ENCODE results near the gene TNFAIP3.
A peak's percentile ranks its signal among the peaks of the same experiment; 100 is the strongest.

TNFAIP3 gene

DNA sequence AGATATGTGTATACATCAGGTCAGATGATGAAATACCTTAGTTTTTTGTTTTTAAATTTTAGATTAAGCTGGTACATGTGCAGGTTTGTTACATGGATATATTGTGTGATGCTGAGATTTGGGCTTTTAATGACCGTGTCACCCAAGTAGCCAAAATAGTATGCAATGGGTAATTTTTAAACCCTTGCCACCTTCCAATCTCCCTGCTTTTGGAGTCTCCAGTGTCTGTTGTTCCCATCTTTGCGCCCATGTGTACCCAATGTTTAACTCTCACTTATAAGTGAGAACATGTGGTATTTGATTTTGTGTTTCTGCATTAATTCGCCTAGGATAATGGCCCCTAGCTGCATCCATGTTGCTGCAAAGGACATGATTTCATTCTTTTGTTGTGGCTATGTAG is 45.8 kb downstream of the TNFAIP3 start:
- in situ Hi-C loops (cut with MboI; ENCODE audit: low sequenced_read_pairs), result no loop called here
- Histone ChIP-seq H3K27me3 (ENCODE audit: low read depth) (peaks cover 21% of the 10 kb centered on the region), H3K4me3 (no peak overlapping the region), H3K9me3 (no peaks in the 10 kb centered on the region), H3K4me1 (no peaks in the 10 kb centered on the region), H3K36me3 (replicated peaks) (no peaks in the 10 kb centered on the region)
- DNase-seq (ENCODE audit: low spot score in 2 of 2), result no peak

DNA sequence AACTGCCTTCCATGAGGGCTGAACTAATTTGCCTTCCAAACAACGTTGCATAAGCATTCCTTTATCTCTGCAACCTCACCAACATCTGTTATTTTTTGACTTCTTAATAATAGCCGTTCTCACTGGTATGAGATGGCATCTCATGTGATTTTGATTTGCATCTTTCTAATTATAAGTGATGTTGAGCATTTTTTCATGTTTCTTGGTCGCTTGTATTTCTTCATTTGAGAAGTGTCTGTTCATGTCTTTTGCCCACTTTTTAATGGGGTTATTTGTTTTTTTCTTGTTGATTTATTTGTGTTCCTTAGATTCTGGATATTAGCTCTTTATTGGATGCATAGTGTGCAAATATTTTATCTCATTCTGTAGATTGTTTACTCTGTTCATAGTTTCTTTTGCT is 46.4 kb downstream of the TNFAIP3 start:
- in situ Hi-C loops (cut with MboI; ENCODE audit: low sequenced_read_pairs), result no loop called here
- peaks cover 21% of the 10 kb centered on the region for H3K27me3 ChIP-seq (ENCODE audit: low read depth)
- no peak for DNase-seq (ENCODE audit: low spot score in 2 of 2)
- H3K4me3 ChIP-seq, result no peak overlapping the region
- H3K36me3 ChIP-seq (replicated peaks), result no peaks in the 10 kb centered on the region
- no peaks in the 10 kb centered on the region for H3K9me3 ChIP-seq
- H3K4me1 ChIP-seq, result no peaks in the 10 kb centered on the region

GRCh38 chr6:137913996-137914529 is 47.0 kb downstream of the TNFAIP3 start:
- peaks cover 21% of the 10 kb centered on the region for H3K27me3 ChIP-seq (ENCODE audit: low read depth)
- H3K4me3 ChIP-seq, result no peak overlapping the region
- no peaks in the 10 kb centered on the region for H3K9me3 ChIP-seq
- no peaks in the 10 kb centered on the region for H3K36me3 ChIP-seq (replicated peaks)
- in situ Hi-C loops (cut with MboI; ENCODE audit: low sequenced_read_pairs), result no loop called here
- no peak for DNase-seq (ENCODE audit: low spot score in 2 of 2)
- H3K4me1 ChIP-seq, result no peaks in the 10 kb centered on the region

DNA sequence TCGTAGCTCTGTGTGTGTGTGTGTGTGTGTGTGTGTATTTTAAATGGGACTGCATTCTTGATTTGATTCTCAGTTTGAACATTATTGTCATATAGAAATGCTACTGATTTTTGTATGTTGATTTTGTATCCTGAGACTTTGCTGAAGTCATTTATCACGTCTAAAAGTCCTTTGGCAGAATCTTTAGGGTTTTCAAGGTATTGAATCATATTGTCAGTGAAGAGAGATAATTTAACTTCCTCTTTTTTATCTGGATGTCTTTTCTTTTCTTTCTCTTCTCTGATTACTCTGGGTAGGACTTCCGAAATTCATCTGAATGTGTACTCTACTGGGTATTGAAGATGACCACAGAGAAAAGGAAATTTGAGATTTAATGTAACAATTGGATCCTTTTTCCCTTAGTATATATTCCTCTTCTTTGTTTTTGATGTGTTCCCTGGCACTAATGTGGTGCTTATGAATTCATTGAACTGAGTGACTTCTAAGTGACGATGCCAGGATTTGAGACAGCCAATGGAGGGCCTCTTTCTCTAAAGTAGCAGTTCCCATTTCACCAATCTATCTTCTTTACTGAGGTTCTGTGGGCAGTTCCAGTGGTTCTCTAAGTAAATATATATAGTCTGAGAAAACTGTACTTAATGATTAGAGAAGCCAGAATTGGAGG is 47.6 kb downstream of the TNFAIP3 start:
- in situ Hi-C loops (cut with MboI; ENCODE audit: low sequenced_read_pairs), result no loop called here

DNA sequence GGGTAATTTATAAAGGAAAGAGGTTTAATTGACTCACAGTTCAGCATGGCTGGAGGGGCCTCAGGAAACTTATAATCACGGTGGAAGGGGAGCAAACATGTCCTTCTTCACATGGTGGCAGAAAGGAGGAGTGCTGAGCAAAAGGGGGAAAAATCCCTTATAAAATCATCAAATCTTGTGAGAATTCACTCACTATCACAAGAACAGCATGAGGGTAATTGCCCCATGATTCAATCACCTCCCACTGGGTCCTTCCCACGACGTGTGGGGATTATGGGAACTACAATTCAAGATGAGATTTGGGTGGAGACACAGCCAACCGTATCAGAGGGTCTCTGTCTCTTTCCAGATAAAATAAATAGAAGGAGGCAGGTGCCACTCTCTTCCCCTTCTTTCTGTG is 48.7 kb downstream of the TNFAIP3 start:
- no peak overlapping the region for H3K4me3 ChIP-seq
- peaks cover 13% of the 10 kb centered on the region for H3K27me3 ChIP-seq (ENCODE audit: low read depth)
- no peaks in the 10 kb centered on the region for H3K36me3 ChIP-seq (replicated peaks)
- in situ Hi-C loops (cut with MboI; ENCODE audit: low sequenced_read_pairs), result no loop called here
- H3K4me1 ChIP-seq, result no peaks in the 10 kb centered on the region
- no peak for DNase-seq (ENCODE audit: low spot score in 2 of 2)
- no peaks in the 10 kb centered on the region for H3K9me3 ChIP-seq

More for the DNA sequence above, 47.6 kb downstream of the TNFAIP3 start:
- Histone ChIP-seq H3K4me3 (no peak overlapping the region), H3K36me3 (replicated peaks) (no peaks in the 10 kb centered on the region), H3K27me3 (ENCODE audit: low read depth) (peaks cover 20% of the 10 kb centered on the region), H3K4me1 (no peaks in the 10 kb centered on the region), H3K9me3 (no peaks in the 10 kb centered on the region)
- no peak for DNase-seq (ENCODE audit: low spot score in 2 of 2)

- Histone ChIP-seq H3K4me3 (no peak overlapping the region), H3K9me3 (no peaks in the 10 kb centered on the region), H3K4me1 (no peaks in the 10 kb centered on the region), H3K27me3 (ENCODE audit: low read depth) (peaks cover under 1% of the 10 kb centered on the region; the same call in 1 of the 2 replicates), H3K36me3 (replicated peaks) (no peaks in the 10 kb centered on the region)
- DNase-seq (ENCODE audit: low spot score in 2 of 2), result no peak
- in situ Hi-C loops (cut with MboI; ENCODE audit: low sequenced_read_pairs), result no loop called here
These were observed 50.7 kb downstream of the TNFAIP3 start for GRCh38 chr6:137917551-137918325.

DNA sequence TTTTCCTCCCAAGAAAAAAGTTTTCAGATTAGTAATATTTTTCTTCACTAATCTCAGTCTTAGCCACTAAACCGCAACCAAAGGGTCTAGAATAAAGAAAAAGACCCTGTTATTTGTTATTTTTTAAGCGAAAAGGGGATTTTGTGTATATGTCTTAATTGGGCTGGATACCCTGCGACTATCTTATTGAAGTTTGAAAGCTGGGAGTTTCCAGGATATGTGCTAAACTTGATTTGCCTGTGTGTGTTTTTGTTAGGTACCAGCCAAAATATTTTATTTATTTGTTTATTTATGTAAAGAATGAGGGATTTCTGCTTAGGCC is 52.4 kb downstream of the TNFAIP3 start:
- H3K9me3 ChIP-seq, result no peaks in the 10 kb centered on the region
- no peak overlapping the region for H3K4me3 ChIP-seq
- in situ Hi-C loops (cut with MboI; ENCODE audit: low sequenced_read_pairs), result no loop called here
- H3K36me3 ChIP-seq (replicated peaks), result no peaks in the 10 kb centered on the region
- H3K27me3 ChIP-seq (ENCODE audit: low read depth), result no peaks in the 10 kb centered on the region; the same call in 1 of the 2 replicates
- DNase-seq (ENCODE audit: low spot score in 2 of 2), result no peak
- no peaks in the 10 kb centered on the region for H3K4me1 ChIP-seq

DNA sequence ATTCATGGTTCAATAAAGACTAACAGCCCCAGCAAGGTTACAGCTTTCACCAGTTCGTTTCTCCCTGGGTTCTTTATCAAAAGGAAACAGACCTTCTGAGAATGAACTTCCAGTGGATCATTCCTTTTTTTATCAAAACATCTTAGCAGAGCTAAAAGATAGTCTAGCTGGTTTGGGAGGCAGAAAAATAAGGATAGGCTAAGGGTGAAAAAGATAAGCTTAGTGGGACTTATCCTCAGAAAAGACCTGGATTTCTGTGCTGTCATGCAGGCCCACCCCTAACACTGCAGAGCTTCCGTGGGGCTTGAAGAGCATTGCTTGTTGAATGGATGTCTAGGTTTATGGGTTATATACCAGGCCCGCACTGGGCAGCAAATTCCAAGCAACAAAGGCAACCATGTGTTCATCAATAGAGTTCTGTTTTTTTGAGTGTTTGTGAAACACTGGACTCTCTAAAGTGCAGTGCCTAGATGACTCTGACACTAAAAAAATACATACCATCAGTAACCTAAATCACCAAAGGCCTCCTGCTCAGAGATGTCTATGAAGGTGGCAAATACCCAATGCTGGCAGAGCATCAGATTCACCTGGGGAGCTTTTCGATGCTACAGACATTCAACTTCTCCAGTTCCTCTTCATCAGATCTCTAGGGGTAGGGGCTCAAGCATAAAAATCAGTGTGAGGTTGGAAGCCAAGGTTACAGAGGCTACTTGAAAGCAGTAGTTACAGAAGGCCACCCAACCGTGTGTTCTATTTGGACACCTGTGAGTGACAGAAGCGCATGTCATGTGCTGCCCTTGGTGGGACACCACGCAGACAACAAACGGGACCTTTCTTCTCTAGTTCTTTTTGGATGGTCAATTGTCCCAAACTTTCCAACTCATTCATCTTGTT is 53.0 kb downstream of the TNFAIP3 start:
- in situ Hi-C loops (cut with MboI; ENCODE audit: low sequenced_read_pairs), result no loop called here
- Histone ChIP-seq H3K36me3 (replicated peaks) (no peaks in the 10 kb centered on the region), H3K9me3 (no peaks in the 10 kb centered on the region), H3K4me3 (no peak overlapping the region), H3K27me3 (ENCODE audit: low read depth) (no peaks in the 10 kb centered on the region; the same call in 1 of the 2 replicates), H3K4me1 (no peaks in the 10 kb centered on the region)
- no peak for DNase-seq (ENCODE audit: low spot score in 2 of 2)

DNA sequence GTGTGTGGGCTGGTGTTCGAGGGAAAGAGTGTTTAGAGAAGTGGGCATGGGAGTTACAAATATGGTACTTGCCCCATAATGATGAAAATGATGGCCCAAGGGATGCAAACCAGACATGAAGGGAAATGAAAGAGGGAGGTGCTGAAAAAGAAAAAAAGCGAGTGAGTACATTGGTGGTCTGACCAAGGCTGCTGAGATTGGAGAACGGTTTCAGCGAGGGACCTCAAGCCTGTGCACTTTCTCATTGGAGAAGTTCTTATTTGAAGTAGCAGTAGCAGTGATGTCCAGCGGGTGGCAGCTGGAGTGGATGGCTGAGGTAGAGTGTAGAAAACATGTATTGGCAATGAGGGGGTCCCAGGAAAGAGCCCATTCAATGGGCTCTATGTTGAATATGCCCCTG is 54.8 kb downstream of the TNFAIP3 start:
- Histone ChIP-seq H3K9me3 (no peaks in the 10 kb centered on the region), H3K4me3 (no peak overlapping the region), H3K36me3 (replicated peaks) (no peaks in the 10 kb centered on the region), H3K27me3 (ENCODE audit: low read depth) (no peaks in the 10 kb centered on the region; the same call in 1 of the 2 replicates), H3K4me1 (no peaks in the 10 kb centered on the region)
- DNase-seq (ENCODE audit: low spot score in 2 of 2), result no peak
- in situ Hi-C loops (cut with MboI; ENCODE audit: low sequenced_read_pairs), result no loop called here

DNA sequence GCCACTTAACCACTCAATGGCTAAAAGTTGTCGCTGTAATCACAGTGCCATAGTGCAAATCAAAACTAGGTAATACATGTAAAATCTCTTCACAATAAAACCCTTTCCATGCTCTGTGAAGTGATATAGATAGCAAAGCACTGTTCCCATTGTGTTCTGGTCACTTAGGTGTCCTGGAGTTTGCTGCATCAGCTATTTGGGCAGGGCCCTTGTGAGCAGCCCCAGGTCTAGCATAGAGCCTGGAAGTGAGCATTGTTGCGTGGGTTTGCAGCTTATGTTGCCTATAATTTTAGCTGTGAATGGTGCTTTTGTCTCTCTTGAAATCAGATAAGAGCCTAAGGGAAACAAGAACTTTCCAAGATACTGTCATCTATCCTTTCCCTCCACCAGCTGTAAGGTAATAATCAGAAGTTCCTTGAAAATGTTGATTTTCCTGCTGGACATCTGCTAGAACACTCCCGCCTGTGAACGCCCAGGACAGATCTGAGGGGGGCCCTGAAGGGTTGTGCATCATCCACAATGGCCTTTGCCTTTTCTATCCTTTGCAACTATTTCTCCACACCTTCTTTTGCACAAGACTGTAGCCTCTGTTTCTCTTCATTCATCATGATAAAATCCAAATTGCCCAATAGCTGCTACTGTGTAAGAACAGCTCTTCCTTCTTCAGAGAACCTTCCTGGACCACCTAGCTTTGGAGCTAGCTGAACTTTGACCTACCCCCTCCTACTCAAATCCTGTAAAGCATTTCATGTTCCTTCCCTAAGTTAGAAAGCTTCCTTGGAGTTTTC is 57.0 kb downstream of the TNFAIP3 start:
- no peaks in the 10 kb centered on the region for H3K27me3 ChIP-seq (ENCODE audit: low read depth)
- DNase-seq (ENCODE audit: low spot score in 2 of 2), result no peak
- H3K9me3 ChIP-seq, result no peaks in the 10 kb centered on the region
- no peaks in the 10 kb centered on the region for H3K36me3 ChIP-seq (replicated peaks)
- H3K4me1 ChIP-seq, result no peaks in the 10 kb centered on the region
- in situ Hi-C loops (cut with MboI; ENCODE audit: low sequenced_read_pairs), result no loop called here
- H3K4me3 ChIP-seq, result no peak overlapping the region

GRCh38 chr6:137925141-137925698 is 58.2 kb downstream of the TNFAIP3 start:
- in situ Hi-C loops (cut with MboI; ENCODE audit: low sequenced_read_pairs), result no loop called here
- no peaks in the 10 kb centered on the region for H3K36me3 ChIP-seq (replicated peaks)
- DNase-seq (ENCODE audit: low spot score in 2 of 2), result no peak

GRCh38 chr6:137926207-137926731 is 59.2 kb downstream of the TNFAIP3 start:
- H3K4me3 ChIP-seq, result no peak overlapping the region
- DNase-seq (ENCODE audit: low spot score in 2 of 2), result peak in 1 of 2 experiments; percentile 12
- no peaks in the 10 kb centered on the region for H3K4me1 ChIP-seq

More at GRCh38 chr6:137925141-137925698, 58.2 kb downstream of the TNFAIP3 start:
- Histone ChIP-seq H3K4me3 (no peak overlapping the region), H3K9me3 (no peaks in the 10 kb centered on the region), H3K4me1 (no peaks in the 10 kb centered on the region), H3K27me3 (ENCODE audit: low read depth) (no peaks in the 10 kb centered on the region)

More at GRCh38 chr6:137926207-137926731, 59.2 kb downstream of the TNFAIP3 start:
- in situ Hi-C loops (cut with MboI; ENCODE audit: low sequenced_read_pairs), result no loop called here
- no peaks in the 10 kb centered on the region for H3K36me3 ChIP-seq (replicated peaks)
- no peaks in the 10 kb centered on the region for H3K27me3 ChIP-seq (ENCODE audit: low read depth)
- no peaks in the 10 kb centered on the region for H3K9me3 ChIP-seq

Measured in HAP-1 (cell line).